ENCODE data around the gene SELENOI. TPM values are rescaled to one million over a fixed set of nuclear protein-coding genes. Genes with fewer than 3 reads are reported as not detected.

SELENOI gene
- total and polyA plus RNA-seq, 2 donors (not counting 3 experiments of a cell fraction or from before 2014, with no cell fraction given), result 10.8 to 25.3 TPM

- Histone ChIP-seq H3K9me3 (replicated peaks; ENCODE audit: control insufficient read depth, insufficient read depth, low read length) (no peaks in the 10 kb centered on the region), H3K4me3 (replicated peaks in 1 of 3; ENCODE audit: insufficient read depth in 1 of 3, low read depth in 1 of 3, low read length in 3 of 3) (no peak overlapping the region), H3K27me3 (ENCODE audit: control insufficient read depth in 2 of 2, insufficient read depth in 2 of 2, low read length in 2 of 2) (peaks cover 4 to 9% of the 10 kb centered on the region in 2 experiments), H3K4me1 (ENCODE audit: control insufficient read depth, extremely low read depth, insufficient read depth, low read length) (no peaks in the 10 kb centered on the region), H3K4me2 (ENCODE audit: insufficient read depth, low read length) (no peak overlapping the region), H3K79me2 (ENCODE audit: control insufficient read depth, insufficient read depth, low read length) (no peaks in the 10 kb centered on the region), H3K9ac (replicated peaks; ENCODE audit: extremely low read depth, insufficient read depth, low read length) (no peak overlapping the region), H3K9me1 (replicated peaks; ENCODE audit: control insufficient read depth, extremely low read depth, insufficient read depth, low read length) (no peaks in the 10 kb centered on the region), H4K20me1 (replicated peaks; ENCODE audit: control insufficient read depth, extremely low read depth, insufficient read depth, low read length) (no peaks in the 10 kb centered on the region), H2AFZ (ENCODE audit: low read depth, low read length) (no peak overlapping the region), H3K36me3 (ENCODE audit: control insufficient read depth in 2 of 2, extremely low read depth in 1 of 2, insufficient read depth in 2 of 2, low read length in 2 of 2) (no peaks in the 10 kb centered on the region), H3K27ac (ENCODE audit: insufficient read depth, low read depth, low read length) (no peak overlapping the region)
- DNase-seq (ENCODE audit: low read depth, low spot score) (peak; percentile 81), FAIRE-seq (peak; percentile 87)
- ChIA-PET CTCF (interaction anchor here (1.0 to 1.9 kb wide), 6 partner anchors 9 to 86 kb away, joined by 3 to 9 read pairs (median 4); no protein-coding TSS in a partner anchor), POLR2A (interaction anchor here (1.2 kb wide), 1 partner anchor 16 kb away, joined by 3 read pairs; the partner anchor contains the start of gene SELENOI)
- BruUV-seq (replicated peaks), result no TSS peak
- intact Hi-C loops (cut with micrococcal nuclease) (loop anchor here (1.0 kb wide), 4 partner anchors 86 to 379 kb away; partner anchors contain the start of genes HADHA and HADHB), dilution Hi-C loops (cut with MboI; ENCODE audit: extremely low pct_ligation_motif_present, low sequenced_read_pairs) (no loop called here)
- no peak for TF ChIP-seq EZH2 (IDR thresholded peaks at IDR 0.05; ENCODE audit: borderline replicate concordance, low read depth, low read length, severe bottlenecking)
- no peak for TF ChIP-seq POLR2AphosphoS5 (IDR thresholded peaks at IDR 0.05; ENCODE audit: insufficient read depth, low read depth, low read length)
- TF ChIP-seq FOS (IDR thresholded peaks at IDR 0.05; ENCODE audit: borderline replicate concordance, insufficient read depth, low read length), result no peak
- TF ChIP-seq GATA2 (IDR thresholded peaks at IDR 0.05; ENCODE audit: insufficient read depth, insufficient read length, low read depth, low read length), result no peak
- TF ChIP-seq, protein P1, sequence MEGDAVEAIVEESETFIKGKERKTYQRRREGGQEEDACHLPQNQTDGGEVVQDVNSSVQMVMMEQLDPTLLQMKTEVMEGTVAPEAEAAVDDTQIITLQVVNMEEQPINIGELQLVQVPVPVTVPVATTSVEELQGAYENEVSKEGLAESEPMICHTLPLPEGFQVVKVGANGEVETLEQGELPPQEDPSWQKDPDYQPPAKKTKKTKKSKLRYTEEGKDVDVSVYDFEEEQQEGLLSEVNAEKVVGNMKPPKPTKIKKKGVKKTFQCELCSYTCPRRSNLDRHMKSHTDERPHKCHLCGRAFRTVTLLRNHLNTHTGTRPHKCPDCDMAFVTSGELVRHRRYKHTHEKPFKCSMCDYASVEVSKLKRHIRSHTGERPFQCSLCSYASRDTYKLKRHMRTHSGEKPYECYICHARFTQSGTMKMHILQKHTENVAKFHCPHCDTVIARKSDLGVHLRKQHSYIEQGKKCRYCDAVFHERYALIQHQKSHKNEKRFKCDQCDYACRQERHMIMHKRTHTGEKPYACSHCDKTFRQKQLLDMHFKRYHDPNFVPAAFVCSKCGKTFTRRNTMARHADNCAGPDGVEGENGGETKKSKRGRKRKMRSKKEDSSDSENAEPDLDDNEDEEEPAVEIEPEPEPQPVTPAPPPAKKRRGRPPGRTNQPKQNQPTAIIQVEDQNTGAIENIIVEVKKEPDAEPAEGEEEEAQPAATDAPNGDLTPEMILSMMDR (IDR thresholded peaks at IDR 0.05; ENCODE audit: extremely low read depth in 1 of 2, insufficient read depth in 1 of 2, low read depth in 1 of 2, low read length in 2 of 2), result peak; percentile 83 to 90
Observed at GRCh38 chr2:26330114-26330549, 15.8 kb upstream of the SELENOI start.
